Fibroblast of skin of scalp (primary cell): ENCODE measurements around the gene RGS18.
"Not testable (repeated sequence)": the region's sequence is repeated elsewhere in the genome, so short reads cannot be mapped to it uniquely, and the experiment has no call there.

Experiments
- DNase-seq: peaks from one replicate; pipeline ENCODE4 v3.0.0-alpha.2; 2013

RGS18 gene

GRCh38 chr1:192167011-192167410 is 8.7 kb downstream of the RGS18 start:
- DNase-seq = no peak

- no peak for DNase-seq
These were observed 9.8 kb downstream of the RGS18 start for GRCh38 chr1:192167911-192168700.

DNA sequence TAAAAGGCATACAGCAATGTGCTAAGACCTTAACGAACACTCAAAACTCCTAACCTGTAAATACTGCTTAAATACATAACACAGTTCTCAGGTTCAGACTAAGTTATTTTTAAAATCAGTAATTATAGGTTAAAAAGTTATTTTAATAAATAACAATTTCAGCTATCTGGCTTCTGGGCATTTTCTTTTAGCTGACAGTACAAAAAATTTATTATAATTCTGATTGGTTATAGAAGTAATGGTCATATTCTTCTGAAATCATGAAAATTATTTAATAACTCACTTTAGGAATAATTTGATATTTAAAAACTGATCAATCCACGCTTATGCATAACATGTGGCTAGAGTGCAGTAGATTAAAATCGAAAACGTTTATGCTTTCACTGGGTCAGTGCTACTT is 10.7 kb downstream of the RGS18 start:
- no peak for DNase-seq

GRCh38 chr1:192170196-192170984 is 12.1 kb downstream of the RGS18 start:
- no peak for DNase-seq

- DNase-seq = no peak
These were observed 12.9 kb downstream of the RGS18 start for GRCh38 chr1:192171123-192171522.

DNA sequence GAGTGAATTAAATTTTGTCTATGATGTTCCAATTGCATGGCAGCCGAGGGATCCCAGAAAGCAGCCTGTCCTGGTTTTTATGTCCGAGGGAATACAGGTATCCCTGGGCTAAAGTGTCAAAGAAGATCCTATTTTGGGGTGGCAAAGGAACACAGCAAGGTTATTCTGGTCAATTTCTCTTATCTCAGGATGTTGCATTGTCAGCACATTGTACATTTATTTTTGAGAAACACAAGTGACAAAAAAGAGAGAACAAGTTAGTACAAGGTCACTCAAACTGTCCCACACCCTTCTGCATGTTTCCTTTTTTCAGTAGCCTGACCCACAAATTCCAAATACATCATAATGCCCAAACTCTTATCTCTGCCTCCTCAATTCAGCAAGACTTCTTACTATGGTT is 17.7 kb downstream of the RGS18 start:
- DNase-seq = no peak

DNA sequence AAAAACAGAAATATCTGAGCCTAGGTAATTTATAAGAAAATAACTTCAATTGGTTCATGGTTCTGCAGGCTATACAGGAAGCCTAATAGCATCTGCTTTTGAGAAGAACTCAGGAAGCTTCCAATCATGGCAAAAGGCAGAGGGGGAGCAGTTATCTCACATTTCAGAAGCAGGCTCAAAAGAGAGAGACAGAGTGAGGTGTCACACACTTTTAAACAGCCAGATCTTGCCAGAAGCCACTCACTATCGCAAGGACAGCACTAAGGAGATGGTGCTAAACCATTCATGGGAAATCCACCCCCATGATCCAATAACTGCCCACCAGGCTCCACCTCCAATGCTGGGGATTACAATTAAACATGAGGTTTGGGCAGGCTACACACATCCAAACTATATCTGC is 25.5 kb downstream of the RGS18 start:
- DNase-seq = no peak

DNA sequence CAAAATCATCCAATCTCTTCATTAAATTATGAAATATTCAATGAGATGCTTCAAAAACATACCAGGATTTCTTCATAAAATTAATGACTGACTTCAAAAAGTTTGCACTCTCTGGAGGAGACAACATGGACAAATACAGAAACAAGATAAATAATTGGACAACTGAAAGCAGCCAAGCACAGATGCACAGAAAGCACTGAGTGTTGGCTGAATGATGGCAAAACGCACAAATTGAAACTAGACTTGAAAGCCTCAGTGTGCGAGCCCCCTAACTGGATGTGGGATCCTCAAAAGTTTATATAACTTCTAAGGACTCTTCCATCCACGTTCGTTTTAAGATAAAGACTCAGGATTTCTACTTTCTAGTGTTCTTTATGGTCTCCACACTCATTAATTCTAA is 27.9 kb downstream of the RGS18 start:
- DNase-seq = no peak

DNA sequence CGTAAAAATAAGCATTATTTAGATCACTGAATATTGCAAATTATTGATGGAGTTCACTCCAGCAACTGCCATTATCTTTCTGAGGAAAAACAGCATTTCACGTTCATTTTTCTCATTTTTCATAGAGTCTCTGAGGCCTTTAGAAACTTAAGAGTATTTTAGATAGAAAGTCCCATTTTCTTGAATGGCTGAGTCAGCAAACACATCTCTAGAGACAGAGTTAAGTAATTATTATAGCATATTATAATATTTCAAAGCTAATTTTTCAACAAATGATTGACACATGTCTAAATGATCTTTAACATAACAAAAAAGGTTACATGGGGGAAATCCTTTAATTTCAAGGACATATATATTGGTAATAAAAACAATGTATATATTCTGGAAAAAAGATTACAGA is 31.8 kb downstream of the RGS18 start:
- DNase-seq = no peak

DNA sequence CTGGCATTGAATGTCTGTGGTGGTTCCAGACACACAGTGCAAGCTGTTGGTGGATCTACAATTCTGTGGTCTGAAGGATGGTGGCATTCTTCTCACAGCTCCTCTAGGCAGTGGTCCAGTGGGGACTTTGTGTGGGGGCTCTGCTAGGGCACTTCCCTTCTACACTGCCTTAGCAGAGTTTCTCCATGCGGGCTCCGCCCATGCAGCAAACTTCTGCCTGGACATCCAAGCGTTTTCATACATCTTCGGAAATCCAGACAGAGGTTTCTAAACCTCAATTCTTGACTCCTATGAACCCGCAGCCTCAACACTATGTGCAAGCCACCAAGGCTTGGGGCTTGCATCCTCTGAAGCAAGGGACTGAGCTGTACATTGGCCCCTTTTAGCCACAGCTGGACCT is 43.0 kb downstream of the RGS18 start:
- DNase-seq = no peak

GRCh38 chr1:192224396-192224795 is 66.1 kb downstream of the RGS18 start:
- DNase-seq = peak; percentile 6

- DNase-seq = no peak
These were observed 66.6 kb downstream of the RGS18 start for GRCh38 chr1:192224846-192225245.

DNA sequence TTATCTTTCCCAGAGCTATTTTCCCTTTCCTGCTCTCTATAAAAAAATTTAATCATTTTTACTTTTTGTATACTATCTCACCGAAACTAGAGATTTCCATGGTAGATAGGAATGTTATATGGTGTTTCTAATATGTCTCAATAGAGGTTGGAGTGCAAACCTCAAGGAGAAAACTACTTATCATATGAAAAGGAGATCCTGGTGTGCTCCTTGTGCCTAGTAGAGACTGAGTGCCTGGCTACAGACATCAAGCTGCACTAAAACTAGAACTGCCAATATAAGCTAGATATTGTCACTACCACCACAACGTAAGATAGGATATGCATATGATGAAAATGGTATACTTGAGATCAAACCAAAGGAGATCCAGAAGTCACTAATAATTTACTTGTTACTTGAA is 67.0 kb downstream of the RGS18 start:
- DNase-seq = no peak

- peak; percentile 87 for DNase-seq
These were observed 67.4 kb downstream of the RGS18 start for GRCh38 chr1:192225703-192226102.

DNA sequence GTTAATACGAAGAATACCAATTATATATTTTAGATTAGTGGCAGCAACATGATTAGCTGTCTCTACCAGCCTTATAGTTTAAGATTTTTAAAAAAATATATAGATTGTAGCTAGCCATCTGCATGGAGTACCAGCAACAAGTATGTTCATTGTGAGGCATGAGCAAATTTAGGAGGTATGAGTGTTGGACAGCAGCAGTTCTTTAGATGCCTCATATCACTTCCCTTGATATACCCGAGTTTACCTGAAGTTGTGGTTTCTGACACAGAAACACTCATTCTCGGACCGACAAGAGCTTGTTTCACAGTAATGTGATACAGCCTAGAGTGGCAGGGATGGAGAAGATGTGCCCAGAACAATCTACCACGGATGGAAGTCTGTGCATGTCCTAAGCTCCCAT is 69.1 kb downstream of the RGS18 start:
- DNase-seq = no peak

DNA sequence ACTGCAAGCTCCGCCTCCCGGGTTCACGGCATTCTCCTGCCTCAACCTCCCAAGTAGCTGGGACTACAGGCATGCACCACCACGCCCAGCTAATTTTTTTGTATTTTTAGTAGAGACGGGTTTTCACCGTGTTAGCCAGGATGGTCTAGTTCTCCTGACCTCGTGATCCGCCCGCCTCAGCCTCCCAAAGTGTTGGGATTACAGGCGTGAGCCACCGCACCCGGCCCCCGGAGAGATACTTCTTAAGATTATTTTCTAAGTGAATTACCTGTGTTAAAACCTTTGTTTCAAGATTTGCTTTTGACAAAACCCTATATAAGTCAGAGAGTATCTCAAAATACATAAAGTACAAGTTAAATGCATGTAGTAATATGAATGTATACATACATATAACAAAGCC is 69.7 kb downstream of the RGS18 start:
- not testable (repeated sequence) for DNase-seq

- no peak for DNase-seq
These were observed 74.7 kb downstream of the RGS18 start for GRCh38 chr1:192232817-192233417.

DNA sequence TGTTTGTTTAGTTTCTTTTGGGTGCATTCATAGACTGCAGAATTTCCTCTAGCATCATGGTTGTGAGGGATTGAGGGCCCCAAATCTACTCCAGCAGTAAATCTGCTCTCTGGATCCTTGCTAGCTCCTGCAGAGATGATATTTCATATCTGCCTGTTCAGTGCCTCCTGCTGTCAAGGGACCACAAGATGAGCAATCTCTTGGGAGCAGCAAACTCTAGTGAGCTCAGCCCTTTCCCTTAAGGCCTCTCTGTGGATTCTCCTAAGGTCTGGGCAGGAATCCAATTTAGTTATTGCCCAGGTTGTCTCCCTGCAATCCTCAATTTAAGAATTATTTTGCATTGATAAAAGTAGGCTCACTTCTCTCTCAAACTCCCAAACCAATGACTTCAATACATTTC is 76.9 kb downstream of the RGS18 start:
- peak; percentile 35 for DNase-seq
